Activated naive CD4-positive, alpha-beta T cell treated with anti-CD3 and anti-CD28 coated beads for 36 hours (primary cell): ENCODE results near the gene MRTFA. TPM values are rescaled to one million over a fixed set of nuclear protein-coding genes. Genes with fewer than 3 reads are reported as not detected.

Experiments
- CTCF ChIA-PET: fragments of 350-600 bp; sonication (Branson Sonifier 250); formaldehyde crosslinking; loops from one replicate; lab custom pipeline; 2021; ENCODE audit warnings: antibody characterized with exemption; lab: Charles Lee
- DNase-seq: peaks from one replicate; pipeline ENCODE4 v3.0.0-alpha.2; 2020
- H3K27ac Mint-ChIP-seq: one replicate; pipeline ENCODE4 v1.8.0; 2021; ENCODE audit warnings: mild to moderate bottlenecking, mixed read lengths
- H3K27me3 Mint-ChIP-seq: one replicate; pipeline ENCODE4 v1.8.0; 2021; ENCODE audit warnings: low read depth, mixed read lengths
- H3K36me3 Mint-ChIP-seq: one replicate; pipeline ENCODE4 v1.8.0; 2021; ENCODE audit warnings: low read depth, mixed read lengths
- H3K4me1 Mint-ChIP-seq: one replicate; pipeline ENCODE4 v1.8.0; 2021; ENCODE audit warnings: low read depth, mixed read lengths
- H3K4me3 Mint-ChIP-seq: one replicate; pipeline ENCODE4 v1.8.0; 2021; ENCODE audit warnings: mild to moderate bottlenecking, moderate library complexity, mixed read lengths
- H3K9me3 Mint-ChIP-seq: one replicate; pipeline ENCODE4 v1.8.0; 2021; ENCODE audit warnings: mixed read lengths
- intact Hi-C: fragments of 100-400 bp; cut with micrococcal nuclease; formaldehyde crosslinking; loops from one replicate; pipeline ENCODE4 v1.15.1; 2023
- total RNA-seq, 2 experiments: library from RNA; stranded (reverse); gene quantifications; one replicate each; pipeline ENCODE4 v1.2.3, GENCODE V29; 2021

The MRTFA gene
- total RNA-seq, 2 experiments from 2014 or later = 47.2 to 48.9 TPM

GRCh38 chr22:40415531-40416266 lies 220.8 kb downstream of the MRTFA start:
- DNase-seq = peak; percentile 33
- intact Hi-C loops = no loop called here
- Mint-ChIP-seq H3K27ac (peak overlapping the region; percentile 74), H3K27me3 (no peaks in the 10 kb centered on the region), H3K4me1 (peaks cover 19% of the 10 kb centered on the region), H3K4me3 (no peak overlapping the region), H3K9me3 (no peaks in the 10 kb centered on the region), H3K36me3 (peaks cover 14% of the 10 kb centered on the region)
- CTCF ChIA-PET = interaction anchor here (0.5 to 1.6 kb wide), 5 partner anchors 21 to 732 kb away, joined by 3 to 7 read pairs (median 3); no protein-coding TSS in a partner anchor

- no peak for DNase-seq
- Mint-ChIP-seq H3K27me3 (no peaks in the 10 kb centered on the region), H3K4me1 (peaks cover 19% of the 10 kb centered on the region), H3K27ac (peak overlapping the region; percentile 74), H3K36me3 (peaks cover 14% of the 10 kb centered on the region), H3K4me3 (no peak overlapping the region), H3K9me3 (no peaks in the 10 kb centered on the region)
- intact Hi-C loops = no loop called here
- CTCF ChIA-PET = interaction anchor here (0.5 to 1.6 kb wide), 5 partner anchors 21 to 733 kb away, joined by 3 to 7 read pairs (median 3); no protein-coding TSS in a partner anchor
Observed at GRCh38 chr22:40414838-40415505, 221.5 kb downstream of the MRTFA start.

- Mint-ChIP-seq H3K9me3 (no peaks in the 10 kb centered on the region), H3K27ac (peak overlapping the region; percentile 6), H3K36me3 (peaks cover 14% of the 10 kb centered on the region), H3K4me3 (no peak overlapping the region), H3K27me3 (no peaks in the 10 kb centered on the region), H3K4me1 (peaks cover 19% of the 10 kb centered on the region)
- intact Hi-C loops = no loop called here
- DNase-seq = no peak
- CTCF ChIA-PET = interaction anchor here (1.6 kb wide), 1 partner anchor 22 kb away, joined by 6 read pairs; no protein-coding TSS in a partner anchor
Observed at GRCh38 chr22:40414311-40414710, 222.2 kb downstream of the MRTFA start.

GRCh38 chr22:40413873-40414272 lies 222.6 kb downstream of the MRTFA start:
- no peaks in the 10 kb centered on the region for H3K9me3 Mint-ChIP-seq
- peaks cover 14% of the 10 kb centered on the region for H3K36me3 Mint-ChIP-seq
- H3K4me3 Mint-ChIP-seq = no peak overlapping the region
- H3K27me3 Mint-ChIP-seq = no peaks in the 10 kb centered on the region
- peaks cover 19% of the 10 kb centered on the region for H3K4me1 Mint-ChIP-seq
- no peak overlapping the region for H3K27ac Mint-ChIP-seq
- intact Hi-C loops = no loop called here
- CTCF ChIA-PET = no interaction called here
- DNase-seq = no peak

- H3K36me3 Mint-ChIP-seq = peaks cover 12% of the 10 kb centered on the region
- intact Hi-C loops = no loop called here
- CTCF ChIA-PET = interaction anchor here (1.3 kb wide), 1 partner anchor 24 kb away, joined by 5 read pairs; no protein-coding TSS in a partner anchor
- H3K4me3 Mint-ChIP-seq = no peak overlapping the region
- H3K27ac Mint-ChIP-seq = no peak overlapping the region
- H3K4me1 Mint-ChIP-seq = peaks cover 19% of the 10 kb centered on the region
- H3K9me3 Mint-ChIP-seq = no peaks in the 10 kb centered on the region
- no peaks in the 10 kb centered on the region for H3K27me3 Mint-ChIP-seq
- DNase-seq = no peak
Observed at GRCh38 chr22:40412441-40412840, 224.1 kb downstream of the MRTFA start.

GRCh38 chr22:40411506-40411861 lies 225.0 kb downstream of the MRTFA start:
- Mint-ChIP-seq H3K27me3 (no peaks in the 10 kb centered on the region), H3K4me3 (no peak overlapping the region), H3K9me3 (no peaks in the 10 kb centered on the region), H3K27ac (no peak overlapping the region), H3K4me1 (peaks cover 16% of the 10 kb centered on the region), H3K36me3 (peaks cover 13% of the 10 kb centered on the region)
- DNase-seq = no peak
- CTCF ChIA-PET = interaction anchor here (0.6 to 1.3 kb wide), 2 partner anchors 25 to 77 kb away, joined by 4 to 5 read pairs; no protein-coding TSS in a partner anchor
- intact Hi-C loops = no loop called here

GRCh38 chr22:40410731-40411505 lies 225.6 kb downstream of the MRTFA start:
- intact Hi-C loops = no loop called here
- peaks cover 9% of the 10 kb centered on the region for H3K36me3 Mint-ChIP-seq
- H3K4me1 Mint-ChIP-seq = peaks cover 10% of the 10 kb centered on the region
- no peaks in the 10 kb centered on the region for H3K9me3 Mint-ChIP-seq
- no peak for DNase-seq
- no peak overlapping the region for H3K4me3 Mint-ChIP-seq
- CTCF ChIA-PET = interaction anchor here (1.3 kb wide), 1 partner anchor 26 kb away, joined by 5 read pairs; no protein-coding TSS in a partner anchor
- H3K27me3 Mint-ChIP-seq = no peaks in the 10 kb centered on the region
- no peak overlapping the region for H3K27ac Mint-ChIP-seq

- Mint-ChIP-seq H3K9me3 (no peaks in the 10 kb centered on the region), H3K4me3 (no peak overlapping the region), H3K4me1 (peaks cover 3% of the 10 kb centered on the region), H3K27me3 (no peaks in the 10 kb centered on the region), H3K27ac (no peak overlapping the region), H3K36me3 (peaks cover 5% of the 10 kb centered on the region)
- CTCF ChIA-PET = no interaction called here
- intact Hi-C loops = no loop called here
- DNase-seq = no peak
Observed at GRCh38 chr22:40410272-40410671, 226.2 kb downstream of the MRTFA start.

- H3K4me3 Mint-ChIP-seq = no peak overlapping the region
- no peak overlapping the region for H3K27ac Mint-ChIP-seq
- intact Hi-C loops = no loop called here
- peaks cover 5% of the 10 kb centered on the region for H3K36me3 Mint-ChIP-seq
- DNase-seq = no peak
- H3K27me3 Mint-ChIP-seq = no peaks in the 10 kb centered on the region
- H3K9me3 Mint-ChIP-seq = no peaks in the 10 kb centered on the region
- H3K4me1 Mint-ChIP-seq = peaks cover 3% of the 10 kb centered on the region
- CTCF ChIA-PET = no interaction called here
Observed at GRCh38 chr22:40409613-40410113, 226.9 kb downstream of the MRTFA start.

- H3K4me1 Mint-ChIP-seq = peaks cover 3% of the 10 kb centered on the region
- no peaks in the 10 kb centered on the region for H3K27me3 Mint-ChIP-seq
- DNase-seq = no peak
- intact Hi-C loops = no loop called here
- no peaks in the 10 kb centered on the region for H3K9me3 Mint-ChIP-seq
- CTCF ChIA-PET = interaction anchor here (1.1 kb wide), 1 partner anchor 79 kb away, joined by 3 read pairs; no protein-coding TSS in a partner anchor
- no peak overlapping the region for H3K4me3 Mint-ChIP-seq
- no peak overlapping the region for H3K27ac Mint-ChIP-seq
- H3K36me3 Mint-ChIP-seq = peaks cover 7% of the 10 kb centered on the region
Observed at GRCh38 chr22:40408718-40409612, 227.6 kb downstream of the MRTFA start.
